SJSA1 (cell line): ENCODE results near the gene RIPK4. TPM values are rescaled to one million over a fixed set of nuclear protein-coding genes. Genes with fewer than 3 reads are reported as not detected.

Source experiments
- DNase-seq, 2 experiments: peaks; one replicate each; pipeline ENCODE4 v3.0.0-alpha.2; 2015 to 2020; ENCODE audit warnings: low spot score in 2 of 2, low read depth in 1 of 2
- H3K27ac ChIP-seq: fragments of 250-450 bp; sonication (Bioruptor Pico); 2 replicates; pipeline ENCODE4 v1.5.1; 2020; ENCODE audit warnings: mild to moderate bottlenecking, moderate library complexity
- H3K27me3 ChIP-seq: fragments of 250-450 bp; sonication (Bioruptor Pico); replicated peaks from 2 replicates; pipeline ENCODE4 v1.5.1; 2020; ENCODE audit warnings: mild to moderate bottlenecking, moderate library complexity
- H3K36me3 ChIP-seq: fragments of 250-450 bp; sonication (Bioruptor Pico); 2 replicates; pipeline ENCODE4 v1.5.1; 2020; ENCODE audit warnings: mild to moderate bottlenecking
- H3K4me1 ChIP-seq: fragments of 250-450 bp; sonication (Bioruptor Pico); replicated peaks from 2 replicates; pipeline ENCODE4 v1.6.1; 2021; ENCODE audit warnings: mild to moderate bottlenecking
- H3K4me3 ChIP-seq: fragments of 250-450 bp; sonication (Bioruptor Pico); 2 replicates; pipeline ENCODE4 v1.5.1; 2020; ENCODE audit warnings: mild to moderate bottlenecking
- H3K9me3 ChIP-seq: fragments of 250-450 bp; sonication (Bioruptor Pico); replicated peaks from 2 replicates; pipeline ENCODE4 v1.5.1; 2020; ENCODE audit warnings: mild to moderate bottlenecking
- total RNA-seq: library from RNA; depleted of rRNA; stranded (reverse); fragments of >200 nt; shearing (Covaris generic); gene quantifications from 2 replicates; pipeline ENCODE4 v1.2.3, GENCODE V29; 2014

RIPK4 gene
- total RNA-seq, 1 experiment from 2014 or later: 0.47 TPM

DNA sequence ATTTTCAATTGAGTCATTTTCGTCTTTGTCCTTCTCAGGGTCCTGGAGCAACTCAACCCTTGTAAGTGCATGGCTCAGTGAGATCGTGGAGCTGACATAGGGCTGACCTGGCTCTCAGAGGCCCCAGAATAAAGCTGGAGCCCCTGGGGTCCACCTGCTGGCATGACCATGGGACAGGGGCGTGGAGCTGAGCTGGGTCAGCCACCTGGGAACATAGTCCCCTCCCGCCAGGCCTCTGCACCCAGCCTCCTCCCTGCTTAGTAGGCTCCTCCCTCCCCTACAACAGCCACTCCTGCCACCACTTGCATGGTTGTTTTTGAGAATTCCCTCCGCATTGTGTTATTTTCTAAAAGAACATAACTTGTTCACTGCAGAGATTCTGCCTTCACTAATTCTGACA, 3.1 kb upstream of the RIPK4 start:
- Histone ChIP-seq H3K4me3 (no peak overlapping the region), H3K27me3 (no peaks in the 10 kb centered on the region), H3K27ac (no peak overlapping the region), H3K4me1 (peaks cover 12% of the 10 kb centered on the region), H3K9me3 (no peaks in the 10 kb centered on the region), H3K36me3 (no peaks in the 10 kb centered on the region)
- DNase-seq: no peak

GRCh38 chr21:41769521-41769920, 2.7 kb upstream of the RIPK4 start:
- H3K27me3 ChIP-seq: no peaks in the 10 kb centered on the region
- DNase-seq: no peak
- no peak overlapping the region for H3K27ac ChIP-seq
- H3K36me3 ChIP-seq: no peaks in the 10 kb centered on the region
- H3K4me3 ChIP-seq: no peak overlapping the region
- H3K4me1 ChIP-seq: peaks cover 12% of the 10 kb centered on the region
- H3K9me3 ChIP-seq: no peaks in the 10 kb centered on the region

DNA sequence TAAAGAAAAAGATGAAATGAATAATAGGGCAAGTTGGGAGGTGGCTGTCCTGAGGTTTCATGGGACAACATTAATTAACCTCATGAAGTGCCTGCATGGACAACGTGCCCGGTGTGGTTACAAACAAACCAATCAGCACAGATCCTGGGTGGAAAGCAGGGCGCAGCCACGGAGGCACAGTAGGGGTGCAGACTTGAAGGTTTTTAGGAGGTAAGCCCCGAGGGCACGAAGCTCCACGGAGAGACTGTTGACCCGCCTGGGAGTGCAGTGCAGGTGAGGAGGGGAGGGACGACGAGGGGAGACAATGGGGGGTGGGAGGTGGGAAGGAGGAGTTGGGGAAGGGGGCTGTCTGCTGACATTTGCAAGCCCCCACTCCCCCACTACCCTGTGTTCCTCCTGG, 2.3 kb upstream of the RIPK4 start:
- Histone ChIP-seq H3K4me3 (peak overlapping the region; percentile 19), H3K27ac (no peak overlapping the region)

GRCh38 chr21:41768437-41769042, 1.7 kb upstream of the RIPK4 start:
- Histone ChIP-seq H3K9me3 (no peaks in the 10 kb centered on the region), H3K4me1 (peaks cover 12% of the 10 kb centered on the region), H3K36me3 (no peaks in the 10 kb centered on the region), H3K27me3 (no peaks in the 10 kb centered on the region), H3K4me3 (peak overlapping the region; percentile 19), H3K27ac (peak overlapping the region; percentile 37)
- DNase-seq: peak; percentile 69 to 73

More for the DNA sequence above, 2.3 kb upstream of the RIPK4 start:
- no peaks in the 10 kb centered on the region for H3K36me3 ChIP-seq
- peaks cover 12% of the 10 kb centered on the region for H3K4me1 ChIP-seq
- H3K9me3 ChIP-seq: no peaks in the 10 kb centered on the region
- no peak for DNase-seq
- H3K27me3 ChIP-seq: no peaks in the 10 kb centered on the region

- Histone ChIP-seq H3K27ac (peak overlapping the region; percentile 37), H3K9me3 (no peaks in the 10 kb centered on the region), H3K27me3 (no peaks in the 10 kb centered on the region), H3K4me3 (peak overlapping the region; percentile 19), H3K36me3 (no peaks in the 10 kb centered on the region), H3K4me1 (peaks cover 12% of the 10 kb centered on the region)
- DNase-seq: peak in 1 of 2 experiments; percentile 61
Observed at GRCh38 chr21:41767606-41768436, 969 bp upstream of the RIPK4 start.

GRCh38 chr21:41765973-41766882, 624 bp downstream of the RIPK4 start:
- DNase-seq: no peak
- H3K4me1 ChIP-seq: peaks cover 23% of the 10 kb centered on the region
- H3K27me3 ChIP-seq: no peaks in the 10 kb centered on the region
- H3K36me3 ChIP-seq: no peaks in the 10 kb centered on the region
- no peaks in the 10 kb centered on the region for H3K9me3 ChIP-seq
- peak overlapping the region; percentile 39 for H3K4me3 ChIP-seq
- no peak overlapping the region for H3K27ac ChIP-seq

DNA sequence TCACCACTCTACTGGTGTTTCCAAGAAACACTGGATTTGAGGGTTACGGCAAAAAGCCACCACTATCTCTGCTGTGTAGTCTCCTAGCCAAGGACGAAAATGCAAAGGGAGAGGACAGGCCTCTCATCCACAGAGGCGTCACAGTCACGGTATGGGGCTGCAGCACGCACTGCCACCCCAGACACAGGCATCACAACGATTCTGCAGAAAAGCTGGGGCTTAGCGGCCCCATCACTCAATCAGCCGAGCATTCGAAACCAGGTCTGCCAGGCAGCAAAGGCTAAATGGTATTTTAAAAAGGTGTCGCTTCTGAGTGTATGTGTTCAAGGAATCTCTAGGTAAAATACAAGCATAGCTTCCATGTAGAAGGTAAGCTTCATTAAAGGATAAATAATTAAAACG, 1.4 kb downstream of the RIPK4 start:
- H3K36me3 ChIP-seq: no peaks in the 10 kb centered on the region
- DNase-seq: no peak
- H3K9me3 ChIP-seq: no peaks in the 10 kb centered on the region
- H3K4me1 ChIP-seq: peaks cover 31% of the 10 kb centered on the region
- H3K27ac ChIP-seq: no peak overlapping the region
- H3K4me3 ChIP-seq: no peak overlapping the region
- no peaks in the 10 kb centered on the region for H3K27me3 ChIP-seq

DNA sequence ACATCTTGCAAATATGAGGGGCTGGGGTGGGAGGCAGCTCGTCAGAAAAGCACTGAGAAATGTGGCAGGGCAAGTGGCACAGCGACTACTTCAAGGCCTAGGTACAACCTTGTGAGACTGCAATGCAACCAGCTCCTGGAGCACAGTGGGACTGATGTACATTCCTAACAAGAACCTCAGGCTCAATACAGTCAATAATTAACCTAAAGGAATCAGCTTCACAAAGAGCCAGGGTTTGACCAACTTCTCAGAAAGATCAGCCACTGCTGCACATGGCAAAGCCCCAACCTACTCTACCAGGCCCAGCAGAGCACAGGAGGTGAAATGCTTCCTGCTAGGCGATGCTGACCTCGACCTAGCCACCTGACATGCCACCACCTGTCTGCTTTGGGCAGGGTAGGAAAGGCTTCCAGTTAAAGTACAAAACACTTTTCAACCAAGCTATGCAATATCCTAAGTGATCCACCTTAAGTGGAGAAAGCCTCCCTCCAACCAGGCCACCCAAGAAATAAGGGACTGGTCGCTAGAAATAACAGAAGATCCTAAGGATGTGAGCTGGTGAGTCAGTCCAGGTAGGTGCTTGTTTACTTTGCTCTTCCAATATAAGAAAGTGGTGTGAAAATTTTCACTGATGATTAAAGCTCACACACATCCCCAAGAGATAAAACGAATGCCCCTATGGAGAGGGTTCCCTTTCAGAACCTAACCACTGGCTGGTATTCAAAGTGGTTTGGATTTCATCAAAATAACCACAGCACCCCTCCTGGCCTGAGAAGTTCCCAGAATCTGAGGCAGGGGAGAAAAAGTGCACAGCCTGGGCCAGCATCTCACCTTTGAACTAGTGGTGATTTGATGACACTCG, 2.1 kb downstream of the RIPK4 start:
- Histone ChIP-seq H3K27me3 (no peaks in the 10 kb centered on the region), H3K9me3 (no peaks in the 10 kb centered on the region), H3K27ac (no peak overlapping the region), H3K4me3 (no peak overlapping the region), H3K36me3 (no peaks in the 10 kb centered on the region), H3K4me1 (peaks cover 38% of the 10 kb centered on the region)
- DNase-seq: no peak

- H3K4me3 ChIP-seq: no peak overlapping the region
- H3K36me3 ChIP-seq: no peaks in the 10 kb centered on the region
- DNase-seq: no peak
- H3K4me1 ChIP-seq: peaks cover 46% of the 10 kb centered on the region
- no peaks in the 10 kb centered on the region for H3K9me3 ChIP-seq
- H3K27me3 ChIP-seq: no peaks in the 10 kb centered on the region
- no peak overlapping the region for H3K27ac ChIP-seq
Observed at GRCh38 chr21:41763996-41764395, 2.9 kb downstream of the RIPK4 start.

GRCh38 chr21:41763398-41763931, 3.4 kb downstream of the RIPK4 start:
- H3K27me3 ChIP-seq: no peaks in the 10 kb centered on the region
- no peak overlapping the region for H3K27ac ChIP-seq
- no peak overlapping the region for H3K4me3 ChIP-seq
- no peaks in the 10 kb centered on the region for H3K36me3 ChIP-seq
- H3K4me1 ChIP-seq: peaks cover 51% of the 10 kb centered on the region
- no peak for DNase-seq
- H3K9me3 ChIP-seq: no peaks in the 10 kb centered on the region

DNA sequence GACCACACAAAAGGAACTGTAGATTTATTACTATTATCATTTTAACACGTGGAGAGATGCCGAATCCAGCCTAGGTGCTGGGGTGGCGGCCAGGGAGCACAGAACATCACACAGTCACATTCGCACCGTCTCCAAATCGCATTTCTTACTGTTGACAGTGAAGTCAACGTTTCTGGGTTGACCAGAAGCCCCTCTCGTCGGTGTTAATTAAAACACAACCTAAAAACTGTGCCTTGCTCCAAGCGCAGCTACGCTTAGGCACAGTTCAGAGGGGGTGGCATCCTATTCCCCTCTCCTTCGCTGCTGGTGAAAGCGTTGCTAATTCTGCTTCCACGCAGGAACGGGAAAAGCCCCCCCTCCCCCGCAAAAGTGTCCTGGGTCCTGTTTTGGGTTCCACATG, 4.1 kb downstream of the RIPK4 start:
- Histone ChIP-seq H3K27ac (no peak overlapping the region), H3K27me3 (no peaks in the 10 kb centered on the region), H3K4me3 (no peak overlapping the region), H3K36me3 (no peaks in the 10 kb centered on the region), H3K4me1 (peaks cover 50% of the 10 kb centered on the region), H3K9me3 (no peaks in the 10 kb centered on the region)
- DNase-seq: no peak

DNA sequence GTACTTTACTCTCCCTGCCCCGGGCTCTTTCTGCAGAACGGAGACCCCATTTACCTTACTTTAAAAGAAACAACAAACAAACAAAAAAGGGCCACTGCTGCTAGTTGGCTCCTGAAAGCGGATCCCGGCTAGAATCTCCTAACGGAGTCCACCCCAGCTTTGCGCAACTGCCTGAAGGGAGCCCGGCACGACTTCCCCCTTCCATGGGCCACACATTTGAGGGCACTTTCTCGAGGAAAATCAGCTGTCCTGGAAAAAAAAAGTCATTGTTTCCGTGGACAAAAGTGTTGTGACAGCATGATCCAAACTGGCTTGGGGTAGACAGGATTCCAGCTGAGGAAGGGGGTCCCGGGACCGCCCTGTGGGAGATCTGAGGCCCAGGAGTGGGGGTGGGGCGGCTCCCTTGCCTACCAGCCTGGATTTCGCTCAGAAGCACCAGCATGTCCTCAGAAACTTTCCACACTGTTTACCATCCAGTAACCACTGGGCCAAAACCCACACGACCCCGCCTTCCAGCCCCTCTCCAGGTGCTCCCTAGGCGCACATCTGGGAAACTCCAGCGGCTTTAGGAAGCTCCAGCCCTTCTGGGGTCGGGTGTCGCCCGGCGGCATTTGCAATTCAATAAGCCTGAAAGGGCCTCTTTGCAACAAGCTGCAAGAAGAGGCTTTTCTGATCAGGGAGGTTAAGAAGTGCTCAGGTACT, 4.8 kb downstream of the RIPK4 start:
- DNase-seq: peak in 1 of 2 experiments; percentile 16
- H3K36me3 ChIP-seq: no peaks in the 10 kb centered on the region
- no peaks in the 10 kb centered on the region for H3K27me3 ChIP-seq
- peaks cover 44% of the 10 kb centered on the region for H3K4me1 ChIP-seq
- H3K27ac ChIP-seq: peak overlapping the region; percentile 23; the same call in 1 of the 2 replicates
- no peak overlapping the region for H3K4me3 ChIP-seq
- no peaks in the 10 kb centered on the region for H3K9me3 ChIP-seq
